ENCODE data around the gene ENO2.

Gene ENO2

DNA sequence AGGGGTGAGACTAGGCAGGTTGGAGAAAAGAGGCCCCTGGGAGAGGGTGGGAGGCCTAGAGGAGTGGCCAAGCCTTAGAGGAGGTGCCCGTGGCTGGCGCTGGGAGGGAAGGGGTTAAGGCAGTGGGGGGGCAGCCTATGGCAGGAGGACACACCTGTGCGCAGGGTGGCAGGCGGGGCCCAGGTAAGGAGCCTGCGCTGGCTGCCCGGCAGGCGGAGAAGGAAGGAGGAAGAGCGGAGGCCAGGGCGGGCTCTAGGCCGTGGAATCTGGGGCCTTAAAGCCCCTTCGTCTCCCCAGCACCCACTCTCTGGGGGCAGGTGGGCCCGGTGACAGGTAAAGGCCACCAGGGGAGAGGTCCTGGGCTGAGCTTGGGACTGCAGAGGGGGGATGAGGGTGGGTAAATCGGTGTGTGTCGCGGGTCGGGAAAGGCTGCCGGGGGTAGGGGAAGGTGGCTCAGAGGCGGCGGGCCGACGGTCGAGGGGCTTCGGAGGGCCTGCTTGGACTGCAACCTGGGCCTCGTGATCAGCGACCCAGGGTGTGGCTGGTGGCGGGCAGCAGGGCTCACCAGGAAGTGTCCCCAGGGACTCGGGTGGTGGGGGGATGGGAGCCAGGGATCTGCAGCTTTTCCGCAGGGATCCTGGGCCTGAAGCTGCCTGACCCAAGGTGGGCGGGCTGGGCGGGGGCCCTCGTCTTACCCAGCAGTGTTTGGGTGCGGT, 48.8 kb downstream of the ENO2 start:
- H3K4me3 ChIP-seq (ENCODE audit: control insufficient read depth in 1 of 7, extremely low read depth in 1 of 7, insufficient read depth in 4 of 7, low read depth in 2 of 7, low read length in 6 of 7), result no peak overlapping the region
- DNase-seq, result no peak
- peaks cover 5 to 68% (median 59%) of the 10 kb centered on the region in 4 experiments for H3K4me1 ChIP-seq (ENCODE audit: control extremely low read depth in 1 of 4, control insufficient read depth in 4 of 4, insufficient read depth in 4 of 4, low read length in 3 of 4)
- ChIA-PET POLR2A (interaction anchor here (2.8 to 3.9 kb wide), 2 partner anchors 19 kb away, joined by 42 read pairs; partner anchors contain the start of genes C12orf57 and RNU7-1), CTCF (interaction anchor here (1.5 to 13.5 kb wide), 7 partner anchors 9 to 148 kb away, joined by 5 to 441 read pairs (median 12); partner anchors contain the start of genes C12orf57, PTPN6, RNU7-1 and SPSB2)
- no peaks in the 10 kb centered on the region for H3K27me3 ChIP-seq (replicated peaks in 2 of 5; ENCODE audit: control insufficient read depth in 4 of 5, insufficient read depth in 5 of 5, low read length in 4 of 5)
- 90% methylated on average over 14 of the region's 32 CpGs for WGBS (ENCODE audit: insufficient coverage)
- H3K27ac ChIP-seq (ENCODE audit: insufficient read depth in 1 of 2, low read depth in 1 of 2, low read length in 2 of 2, poor library complexity in 1 of 2, severe bottlenecking in 2 of 2), result peak overlapping the region in 1 of 2 experiments; percentile 73
- H3K36me3 ChIP-seq (ENCODE audit: control insufficient read depth in 4 of 4, insufficient read depth in 4 of 4, low read length in 3 of 4), result peaks cover 16 to 69% (median 35%) of the 10 kb centered on the region in 4 experiments
- H3K9me3 ChIP-seq (ENCODE audit: control extremely low read depth in 1 of 5, control insufficient read depth in 4 of 5, insufficient read depth in 2 of 5, low read depth in 1 of 5, low read length in 4 of 5), result no peaks in the 10 kb centered on the region

DNA sequence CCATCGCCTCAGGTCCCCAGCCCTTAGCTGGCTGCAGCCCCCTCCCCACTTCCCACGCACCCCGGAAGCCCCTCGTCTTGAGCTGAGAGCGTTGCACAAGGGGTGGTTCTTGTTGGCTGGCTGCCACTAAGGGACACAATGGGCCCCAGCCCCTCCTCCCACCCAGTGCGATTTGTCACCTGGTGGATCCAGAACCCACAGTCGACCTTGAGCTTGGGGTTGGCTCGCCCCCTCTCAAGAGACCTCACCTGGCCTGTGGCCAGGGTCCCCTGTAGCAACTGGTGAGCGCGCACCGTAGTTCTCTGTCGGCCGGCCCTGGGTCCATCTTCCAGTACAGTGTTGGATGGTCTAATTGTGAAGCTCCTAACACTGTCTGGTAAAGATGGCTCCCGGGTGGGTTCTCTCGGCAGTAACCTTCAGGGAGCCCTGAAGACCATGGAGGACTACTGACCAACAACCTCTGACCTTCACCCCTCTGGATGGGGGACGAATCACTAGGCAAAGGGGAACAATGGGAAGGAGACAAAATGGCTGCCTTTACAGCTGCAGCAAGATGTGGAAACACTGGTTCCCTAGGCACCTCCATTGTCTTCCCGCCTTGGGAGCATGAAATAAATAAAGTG, 49.5 kb downstream of the ENO2 start:
- H3K27ac ChIP-seq (ENCODE audit: insufficient read depth in 1 of 2, low read depth in 1 of 2, low read length in 2 of 2, poor library complexity in 1 of 2, severe bottlenecking in 2 of 2), result peak overlapping the region in 1 of 2 experiments; percentile 8
- ChIA-PET POLR2A (interaction anchor here (3.9 kb wide), 1 partner anchor 19 kb away, joined by 42 read pairs; the partner anchor contains the start of genes C12orf57 and RNU7-1), CTCF (interaction anchor here (1.0 to 13.5 kb wide), 14 partner anchors 8 to 148 kb away, joined by 3 to 441 read pairs (median 6); partner anchors contain the start of genes C12orf57, PTPN6, RNU7-1 and SPSB2)
- no peak overlapping the region for H3K4me3 ChIP-seq (ENCODE audit: control insufficient read depth in 1 of 7, extremely low read depth in 1 of 7, insufficient read depth in 4 of 7, low read depth in 2 of 7, low read length in 6 of 7)
- no peaks in the 10 kb centered on the region for H3K9me3 ChIP-seq (ENCODE audit: control extremely low read depth in 1 of 5, control insufficient read depth in 4 of 5, insufficient read depth in 2 of 5, low read depth in 1 of 5, low read length in 4 of 5)
- H3K27me3 ChIP-seq (replicated peaks in 2 of 5; ENCODE audit: control insufficient read depth in 4 of 5, insufficient read depth in 5 of 5, low read length in 4 of 5), result no peaks in the 10 kb centered on the region
- DNase-seq, result no peak
- H3K4me1 ChIP-seq (ENCODE audit: control extremely low read depth in 1 of 4, control insufficient read depth in 4 of 4, insufficient read depth in 4 of 4, low read length in 3 of 4), result peaks cover 2 to 66% (median 54%) of the 10 kb centered on the region in 4 experiments
- 91% methylated on average over 15 of the region's 17 CpGs for WGBS (ENCODE audit: insufficient coverage)
- H3K36me3 ChIP-seq (ENCODE audit: control insufficient read depth in 4 of 4, insufficient read depth in 4 of 4, low read length in 3 of 4), result peaks cover 15 to 69% (median 40%) of the 10 kb centered on the region in 4 experiments

DNA sequence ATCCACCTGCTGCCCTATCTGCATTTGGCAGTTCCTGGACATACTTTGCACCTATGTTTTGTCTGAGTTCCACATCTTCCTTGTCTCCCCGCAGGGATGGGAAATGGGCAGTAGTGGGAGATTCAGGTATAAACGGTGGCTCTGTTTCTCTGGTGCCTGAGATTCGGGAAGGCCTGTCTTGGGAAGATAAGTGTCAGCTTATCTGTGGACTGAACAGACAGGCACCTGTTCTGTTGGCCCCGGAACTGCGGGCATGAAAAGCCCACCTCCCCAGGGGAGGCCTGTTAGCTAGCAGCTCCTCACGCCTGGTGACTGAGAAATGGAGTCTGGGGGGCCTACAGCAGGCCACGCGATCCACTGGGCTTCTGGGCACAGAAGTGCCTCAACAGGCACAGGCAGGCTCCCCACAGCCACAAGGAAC, 50.2 kb downstream of the ENO2 start:
- Histone ChIP-seq H3K27me3 (replicated peaks in 2 of 5; ENCODE audit: control insufficient read depth in 4 of 5, insufficient read depth in 5 of 5, low read length in 4 of 5) (no peaks in the 10 kb centered on the region), H3K4me1 (ENCODE audit: control extremely low read depth in 1 of 4, control insufficient read depth in 4 of 4, insufficient read depth in 4 of 4, low read length in 3 of 4) (peaks cover 2 to 66% (median 53%) of the 10 kb centered on the region in 4 experiments), H3K9me3 (ENCODE audit: control extremely low read depth in 1 of 5, control insufficient read depth in 4 of 5, insufficient read depth in 2 of 5, low read depth in 1 of 5, low read length in 4 of 5) (no peaks in the 10 kb centered on the region), H3K36me3 (ENCODE audit: control insufficient read depth in 4 of 4, insufficient read depth in 4 of 4, low read length in 3 of 4) (peaks cover 16 to 70% (median 40%) of the 10 kb centered on the region in 4 experiments), H3K4me3 (ENCODE audit: control insufficient read depth in 1 of 7, extremely low read depth in 1 of 7, insufficient read depth in 4 of 7, low read depth in 2 of 7, low read length in 6 of 7) (no peak overlapping the region), H3K27ac (ENCODE audit: insufficient read depth in 1 of 2, low read depth in 1 of 2, low read length in 2 of 2, poor library complexity in 1 of 2, severe bottlenecking in 2 of 2) (peak overlapping the region in 1 of 2 experiments; percentile 50)
- no peak for DNase-seq
- ChIA-PET POLR2A (interaction anchor here (3.9 kb wide), 1 partner anchor 20 kb away, joined by 42 read pairs; the partner anchor contains the start of genes C12orf57 and RNU7-1), CTCF (interaction anchor here (1.0 to 13.5 kb wide), 14 partner anchors 9 to 147 kb away, joined by 3 to 441 read pairs (median 5); partner anchors contain the start of genes C12orf57, PTPN6 and RNU7-1)
- WGBS (ENCODE audit: insufficient coverage), result 73% methylated on average over 7 of the region's 8 CpGs

DNA sequence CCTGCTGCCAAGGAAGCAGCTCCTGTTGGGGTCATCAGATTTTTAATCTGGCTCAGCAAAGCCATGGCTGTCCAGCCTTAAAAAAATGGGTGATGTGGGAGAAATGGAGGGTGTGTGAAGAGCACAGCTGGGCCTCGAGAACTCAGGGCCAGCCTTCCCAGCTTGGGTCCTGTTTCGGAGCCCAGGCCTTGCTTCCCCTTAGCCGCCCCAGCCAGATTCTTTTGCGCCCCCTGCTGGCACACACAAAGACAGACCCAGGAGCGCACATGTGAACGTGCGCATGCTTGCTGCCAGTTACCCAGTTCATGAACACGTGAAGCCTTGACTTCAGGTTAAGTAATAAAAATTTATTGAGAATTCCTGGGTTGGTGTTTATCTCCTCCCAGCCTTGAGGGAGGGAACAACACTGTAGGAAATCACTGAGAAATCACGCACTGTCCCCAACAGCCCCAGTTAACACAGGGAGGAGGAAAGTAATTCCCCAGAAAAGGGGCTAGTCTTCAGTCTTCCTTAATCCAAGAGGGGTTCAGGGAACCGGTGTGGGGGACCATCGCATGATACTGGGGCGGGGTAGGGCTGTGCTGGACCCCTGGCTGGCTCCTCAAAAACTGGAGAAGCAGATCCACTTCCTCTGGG, 50.8 kb downstream of the ENO2 start:
- peaks cover 16 to 65% (median 36%) of the 10 kb centered on the region in 4 experiments for H3K36me3 ChIP-seq (ENCODE audit: control insufficient read depth in 4 of 4, insufficient read depth in 4 of 4, low read length in 3 of 4)
- 40% methylated on average over 8 of the region's 12 CpGs for WGBS (ENCODE audit: insufficient coverage)
- no peaks in the 10 kb centered on the region for H3K27me3 ChIP-seq (replicated peaks in 2 of 5; ENCODE audit: control insufficient read depth in 4 of 5, insufficient read depth in 5 of 5, low read length in 4 of 5)
- H3K27ac ChIP-seq (ENCODE audit: insufficient read depth in 1 of 2, low read depth in 1 of 2, low read length in 2 of 2, poor library complexity in 1 of 2, severe bottlenecking in 2 of 2), result peak overlapping the region in 1 of 2 experiments; percentile 50
- ChIA-PET CTCF (interaction anchor here (0.7 to 13.5 kb wide), 18 partner anchors 9 to 180 kb away, joined by 3 to 441 read pairs (median 5); partner anchors contain the start of genes C12orf57, PTPN6, RNU7-1 and SPSB2), POLR2A (interaction anchor here (3.9 kb wide), 1 partner anchor 20 kb away, joined by 42 read pairs; the partner anchor contains the start of genes C12orf57 and RNU7-1)
- no peak overlapping the region for H3K4me3 ChIP-seq (ENCODE audit: control insufficient read depth in 1 of 7, extremely low read depth in 1 of 7, insufficient read depth in 4 of 7, low read depth in 2 of 7, low read length in 6 of 7)
- no peaks in the 10 kb centered on the region for H3K9me3 ChIP-seq (ENCODE audit: control extremely low read depth in 1 of 5, control insufficient read depth in 4 of 5, insufficient read depth in 2 of 5, low read depth in 1 of 5, low read length in 4 of 5)
- peak; percentile 89 to 94 (median 91) for DNase-seq
- H3K4me1 ChIP-seq (ENCODE audit: control extremely low read depth in 1 of 4, control insufficient read depth in 4 of 4, insufficient read depth in 4 of 4, low read length in 3 of 4), result peaks cover 2 to 64% (median 54%) of the 10 kb centered on the region in 4 experiments

DNA sequence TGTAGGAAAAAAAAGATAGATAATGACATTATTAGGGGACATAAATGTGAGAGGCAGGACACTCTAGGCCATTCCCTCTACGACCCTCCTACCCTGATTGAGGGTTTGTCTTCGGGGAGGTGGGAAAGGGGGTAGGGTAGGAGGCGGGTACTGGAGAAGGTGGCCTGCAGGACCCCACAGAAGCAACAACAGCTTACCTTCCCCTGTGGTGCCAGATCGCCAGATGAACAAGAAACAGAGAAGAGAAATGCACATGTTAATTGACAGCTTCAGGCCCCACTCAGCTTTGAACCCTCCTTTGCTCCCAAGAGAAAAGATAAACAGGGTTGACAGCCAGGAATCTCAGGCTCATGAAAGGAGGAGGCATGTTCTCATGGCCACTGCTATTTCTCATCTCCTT, 51.3 kb downstream of the ENO2 start:
- POLR2A ChIA-PET, result interaction anchor here (3.9 kb wide), 1 partner anchor 21 kb away, joined by 42 read pairs; the partner anchor contains the start of genes C12orf57 and RNU7-1
- WGBS (ENCODE audit: insufficient coverage), result 88% methylated on average over 3 of the region's 4 CpGs
- DNase-seq, result no peak
- Histone ChIP-seq H3K36me3 (ENCODE audit: control insufficient read depth in 4 of 4, insufficient read depth in 4 of 4, low read length in 3 of 4) (peaks cover 14 to 59% (median 31%) of the 10 kb centered on the region in 4 experiments), H3K27me3 (replicated peaks in 2 of 5; ENCODE audit: control insufficient read depth in 4 of 5, insufficient read depth in 5 of 5, low read length in 4 of 5) (no peaks in the 10 kb centered on the region), H3K4me3 (ENCODE audit: control insufficient read depth in 1 of 7, extremely low read depth in 1 of 7, insufficient read depth in 4 of 7, low read depth in 2 of 7, low read length in 6 of 7) (no peak overlapping the region), H3K9me3 (ENCODE audit: control extremely low read depth in 1 of 5, control insufficient read depth in 4 of 5, insufficient read depth in 2 of 5, low read depth in 1 of 5, low read length in 4 of 5) (no peaks in the 10 kb centered on the region), H3K4me1 (ENCODE audit: control extremely low read depth in 1 of 4, control insufficient read depth in 4 of 4, insufficient read depth in 4 of 4, low read length in 3 of 4) (peaks cover 2 to 58% (median 49%) of the 10 kb centered on the region in 4 experiments), H3K27ac (ENCODE audit: insufficient read depth in 1 of 2, low read depth in 1 of 2, low read length in 2 of 2, poor library complexity in 1 of 2, severe bottlenecking in 2 of 2) (no peak overlapping the region)
- CTCF ChIA-PET, result interaction anchor here (0.7 to 13.5 kb wide), 12 partner anchors 10 to 179 kb away, joined by 3 to 441 read pairs (median 4); partner anchors contain the start of genes C12orf57, C1R, PTPN6 and RNU7-1

DNA sequence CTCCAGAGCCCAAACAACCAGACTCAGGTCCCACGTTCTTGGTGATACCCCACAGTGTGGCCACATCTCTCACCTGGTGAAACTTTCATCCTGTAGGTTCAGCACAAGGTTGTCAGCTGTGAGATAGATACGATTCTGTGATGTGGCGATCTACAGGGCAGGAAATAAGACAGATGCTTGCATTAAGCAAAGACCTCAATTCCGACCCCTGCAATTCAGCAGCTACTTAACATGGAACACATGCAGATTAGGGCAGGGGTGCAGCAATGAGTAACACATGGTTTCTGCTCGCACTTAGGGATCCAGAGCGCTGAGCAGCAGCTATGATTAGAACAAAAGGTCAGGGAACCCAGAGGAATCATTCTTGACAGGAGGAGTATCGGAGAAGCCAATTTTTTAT, 52.0 kb downstream of the ENO2 start:
- Histone ChIP-seq H3K27me3 (replicated peaks in 2 of 5; ENCODE audit: control insufficient read depth in 4 of 5, insufficient read depth in 5 of 5, low read length in 4 of 5) (no peaks in the 10 kb centered on the region), H3K9me3 (ENCODE audit: control extremely low read depth in 1 of 5, control insufficient read depth in 4 of 5, insufficient read depth in 2 of 5, low read depth in 1 of 5, low read length in 4 of 5) (no peaks in the 10 kb centered on the region), H3K36me3 (ENCODE audit: control insufficient read depth in 4 of 4, insufficient read depth in 4 of 4, low read length in 3 of 4) (peaks cover 13 to 53% (median 28%) of the 10 kb centered on the region in 4 experiments), H3K27ac (ENCODE audit: insufficient read depth in 1 of 2, low read depth in 1 of 2, low read length in 2 of 2, poor library complexity in 1 of 2, severe bottlenecking in 2 of 2) (no peak overlapping the region), H3K4me3 (ENCODE audit: control insufficient read depth in 1 of 7, extremely low read depth in 1 of 7, insufficient read depth in 4 of 7, low read depth in 2 of 7, low read length in 6 of 7) (no peak overlapping the region), H3K4me1 (ENCODE audit: control extremely low read depth in 1 of 4, control insufficient read depth in 4 of 4, insufficient read depth in 4 of 4, low read length in 3 of 4) (peaks cover 2 to 52% (median 43%) of the 10 kb centered on the region in 4 experiments)
- ChIA-PET CTCF (interaction anchor here (0.5 to 13.5 kb wide), 13 partner anchors 9 to 179 kb away, joined by 3 to 441 read pairs (median 3); partner anchors contain the start of genes C12orf57, C1R, PTPN6 and RNU7-1), POLR2A (interaction anchor here (0.6 to 3.9 kb wide), 2 partner anchors 22 to 161 kb away, joined by 5 to 42 read pairs; partner anchors contain the start of genes C12orf57 and RNU7-1)
- 96% methylated on average over 7 of the region's 7 CpGs for WGBS (ENCODE audit: insufficient coverage)
- no peak for DNase-seq

All from common myeloid progenitor, CD34-positive (primary cell).